GM23338 (cell line): ENCODE data around the gene ESYT2. TPM values are rescaled to one million over a fixed set of nuclear protein-coding genes. Genes with fewer than 3 reads are reported as not detected.

Source experiments
- ATAC-seq: fragments of 200-7000 bp; cut with Tn5 transposase; 3 replicates; pipeline ENCODE4 v1.9.1; 2020
- DNase-seq: peaks from one replicate; pipeline ENCODE4 v3.0.0-alpha.2; 2015; ENCODE audit warnings: low spot score
- H2AFZ ChIP-seq: fragments of 200-600 bp; sonication (generic); 2 replicates; pipeline ENCODE4 v1.8.0; 2016; ENCODE audit warnings: antibody characterized with exemption, mild to moderate bottlenecking, moderate library complexity
- H3F3A ChIP-seq: fragments of 200-600 bp; sonication (generic); replicated peaks from 2 replicates; pipeline ENCODE4 v1.8.0; 2017; ENCODE audit warnings: antibody characterized with exemption, mixed run types, low read depth
- H3K27ac ChIP-seq: fragments of 200-600 bp; sonication (generic); 2 replicates; pipeline ENCODE4 v1.6.1; 2016; ENCODE audit warnings: low read depth
- H3K27me3 ChIP-seq: fragments of 200-600 bp; sonication (generic); 2 replicates; pipeline ENCODE4 v1.8.0; 2016; ENCODE audit warnings: mild to moderate bottlenecking, mixed run types, moderate library complexity; ENCODE audit not compliant: insufficient read depth
- H3K36me3 ChIP-seq: fragments of 200-600 bp; sonication (generic); 2 replicates; pipeline ENCODE4 v1.8.0; 2016; ENCODE audit warnings: mild to moderate bottlenecking; ENCODE audit not compliant: insufficient read depth
- H3K4me1 ChIP-seq: fragments of 200-600 bp; sonication (generic); 2 replicates; pipeline ENCODE4 v1.8.0; 2016; ENCODE audit warnings: mild to moderate bottlenecking, moderate library complexity; ENCODE audit not compliant: insufficient read depth
- H3K4me2 ChIP-seq: fragments of 200-600 bp; sonication (generic); 2 replicates; pipeline ENCODE4 v1.7.1; 2017; ENCODE audit warnings: mixed run types
- H3K4me3 ChIP-seq: fragments of 200-600 bp; sonication (generic); 2 replicates; pipeline ENCODE4 v1.6.1; 2016; ENCODE audit warnings: mixed run types
- H3K79me2 ChIP-seq: fragments of 200-600 bp; sonication (generic); replicated peaks from 2 replicates; pipeline ENCODE4 v1.8.0; 2017; ENCODE audit warnings: mild to moderate bottlenecking; ENCODE audit not compliant: insufficient read depth
- H3K9me2 ChIP-seq: fragments of 200-600 bp; sonication (generic); 2 replicates; pipeline ENCODE4 v1.8.0; 2017; ENCODE audit not compliant: insufficient read depth
- H4K20me1 ChIP-seq: fragments of 200-600 bp; sonication (generic); replicated peaks from 2 replicates; pipeline ENCODE4 v1.8.0; 2017; ENCODE audit warnings: mild to moderate bottlenecking; ENCODE audit not compliant: insufficient read depth
- H3K27ac Mint-ChIP-seq: 2 replicates; pipeline ENCODE4 v1.8.0; 2020; ENCODE audit warnings: inconsistent platforms, mild to moderate bottlenecking, moderate library complexity, mixed read lengths
- H3K27me3 Mint-ChIP-seq: 3 replicates; pipeline ENCODE4 v1.8.0; 2022; ENCODE audit warnings: low read depth, mild to moderate bottlenecking, moderate library complexity, mixed read lengths, inconsistent platforms; ENCODE audit not compliant: insufficient read depth, poor library complexity
- H3K36me3 Mint-ChIP-seq: 3 replicates; pipeline ENCODE4 v1.8.0; 2021; ENCODE audit warnings: low read depth, mild to moderate bottlenecking, inconsistent platforms, moderate library complexity, mixed read lengths
- H3K4me1 Mint-ChIP-seq: 3 replicates; pipeline ENCODE4 v1.8.0; 2020; ENCODE audit warnings: mild to moderate bottlenecking, inconsistent platforms, mixed read lengths
- H3K4me3 Mint-ChIP-seq: 3 replicates; pipeline ENCODE4 v1.8.0; 2021; ENCODE audit warnings: moderate library complexity, mild to moderate bottlenecking, inconsistent platforms, mixed read lengths
- H3K9me3 Mint-ChIP-seq: 3 replicates; pipeline ENCODE4 v1.8.0; 2020; ENCODE audit warnings: moderate library complexity, mild to moderate bottlenecking, inconsistent platforms, mixed read lengths
- CREB1 ChIP-seq: fragments of 250-450 bp; sonication (Bioruptor Pico); IDR thresholded peaks from 2 replicates; pipeline ENCODE4 v1.5.0; 2020; ENCODE audit warnings: low read depth, mild to moderate bottlenecking, moderate library complexity
- NANOG ChIP-seq: IDR thresholded peaks from 2 replicates; pipeline ENCODE4 v1.6.1; 2016; ENCODE audit warnings: antibody characterized with exemption, borderline replicate concordance
- POLR2AphosphoS5 ChIP-seq: IDR thresholded peaks from 2 replicates; pipeline ENCODE4 v1.6.1; 2016; ENCODE audit warnings: antibody characterized with exemption, low read depth
- ZNF331 ChIP-seq: fragments of 250-450 bp; sonication (Bioruptor Pico); IDR thresholded peaks from 2 replicates; pipeline ENCODE4 v1.5.0; 2020; ENCODE audit warnings: low read depth, mild to moderate bottlenecking, moderate library complexity
- polyA plus RNA-seq: library from polyadenylated mRNA; unstranded; fragments of >200 nt; fragmentation: Nextera tagmentation; extraction: Ambion mirVana; gene quantifications from 2 replicates; pipeline ENCODE4 v1.2.1, GENCODE V29; 2016
- total RNA-seq: library from RNA; depleted of rRNA; stranded (reverse); fragments of >200 nt; shearing (Covaris generic); gene quantifications from 2 replicates; pipeline ENCODE4 v1.2.3, GENCODE V29; 2014
- TF ChIP-seq, protein P1 (sequence below): fragments of 250-450 bp; sonication (Bioruptor Pico); IDR thresholded peaks from 2 replicates; pipeline ENCODE4 v1.5.0; 2020; ENCODE audit warnings: mild to moderate bottlenecking, moderate library complexity
- TF ChIP-seq, protein P2 (sequence below): IDR thresholded peaks from 2 replicates; pipeline ENCODE4 v1.6.1; 2016; ENCODE audit warnings: antibody characterized with exemption

Gene ESYT2
- total and polyA plus RNA-seq, 2 experiments from 2014 or later: 9.6 to 52.7 TPM

DNA sequence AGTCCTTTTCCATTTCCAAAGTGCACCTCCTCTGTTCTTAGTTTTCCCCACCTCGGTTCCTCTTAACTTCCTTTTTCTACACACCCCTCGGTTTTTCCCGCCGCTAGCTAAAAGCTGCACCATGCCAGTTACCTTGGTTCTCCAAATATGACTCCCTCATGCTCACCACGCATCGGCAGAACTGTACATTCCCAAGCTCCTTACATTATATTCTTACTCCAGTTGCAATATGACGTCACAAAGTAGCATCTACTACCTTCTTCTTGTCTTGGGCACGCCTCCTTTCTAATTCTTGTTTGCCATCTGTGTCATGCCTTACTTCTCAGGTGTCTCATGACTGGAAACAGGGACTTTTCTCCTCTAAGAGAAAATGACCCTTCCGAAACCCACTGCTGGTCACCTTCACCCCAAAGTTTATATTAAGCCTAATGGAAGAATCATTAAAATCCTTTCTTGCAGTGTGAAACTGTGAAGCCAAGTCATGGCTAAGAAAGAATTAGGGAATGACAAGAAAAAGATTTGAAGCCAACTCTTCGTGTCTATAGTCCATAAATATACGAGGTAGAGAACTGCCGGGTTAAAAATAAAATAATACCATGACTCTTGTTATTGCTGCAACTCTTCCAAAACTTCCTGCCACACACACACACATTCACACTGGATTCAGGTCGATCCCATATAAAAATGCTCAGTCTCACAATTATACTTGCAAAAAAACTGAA lies 1.7 kb downstream of the ESYT2 start:
- Histone ChIP-seq H3K27ac (no peak overlapping the region), H3F3A (peaks cover 11% of the 10 kb centered on the region; the same call in 1 of the 2 replicates), H3K27me3 (peaks cover 36% of the 10 kb centered on the region), H3K9me2 (no peaks in the 10 kb centered on the region), H2AFZ (no peak overlapping the region), H3K4me1 (peaks cover 25% of the 10 kb centered on the region), H3K79me2 (peaks cover 53% of the 10 kb centered on the region), H3K36me3 (no peaks in the 10 kb centered on the region), H4K20me1 (peaks cover 28% of the 10 kb centered on the region), H3K4me2 (peak overlapping the region; percentile 100), H3K4me3 (peak overlapping the region; percentile 81)
- Mint-ChIP-seq H3K4me3 (peak overlapping the region; percentile 80), H3K27me3 (peaks cover 16% of the 10 kb centered on the region), H3K27ac (no peak overlapping the region), H3K9me3 (no peaks in the 10 kb centered on the region; the same call in 2 of the 3 replicates), H3K36me3 (peaks cover 10% of the 10 kb centered on the region), H3K4me1 (peaks cover 29% of the 10 kb centered on the region)
- ATAC-seq (no peak), DNase-seq (no peak)
- no peak for TF ChIP-seq POLR2AphosphoS5
- no peak for TF ChIP-seq ZNF331 (CRISPR knock-in tag)
- TF ChIP-seq CREB1 (CRISPR knock-in tag): peak; percentile 47; the same call in 1 of the 2 replicates
- no peak for TF ChIP-seq NANOG
- TF ChIP-seq, protein P1, sequence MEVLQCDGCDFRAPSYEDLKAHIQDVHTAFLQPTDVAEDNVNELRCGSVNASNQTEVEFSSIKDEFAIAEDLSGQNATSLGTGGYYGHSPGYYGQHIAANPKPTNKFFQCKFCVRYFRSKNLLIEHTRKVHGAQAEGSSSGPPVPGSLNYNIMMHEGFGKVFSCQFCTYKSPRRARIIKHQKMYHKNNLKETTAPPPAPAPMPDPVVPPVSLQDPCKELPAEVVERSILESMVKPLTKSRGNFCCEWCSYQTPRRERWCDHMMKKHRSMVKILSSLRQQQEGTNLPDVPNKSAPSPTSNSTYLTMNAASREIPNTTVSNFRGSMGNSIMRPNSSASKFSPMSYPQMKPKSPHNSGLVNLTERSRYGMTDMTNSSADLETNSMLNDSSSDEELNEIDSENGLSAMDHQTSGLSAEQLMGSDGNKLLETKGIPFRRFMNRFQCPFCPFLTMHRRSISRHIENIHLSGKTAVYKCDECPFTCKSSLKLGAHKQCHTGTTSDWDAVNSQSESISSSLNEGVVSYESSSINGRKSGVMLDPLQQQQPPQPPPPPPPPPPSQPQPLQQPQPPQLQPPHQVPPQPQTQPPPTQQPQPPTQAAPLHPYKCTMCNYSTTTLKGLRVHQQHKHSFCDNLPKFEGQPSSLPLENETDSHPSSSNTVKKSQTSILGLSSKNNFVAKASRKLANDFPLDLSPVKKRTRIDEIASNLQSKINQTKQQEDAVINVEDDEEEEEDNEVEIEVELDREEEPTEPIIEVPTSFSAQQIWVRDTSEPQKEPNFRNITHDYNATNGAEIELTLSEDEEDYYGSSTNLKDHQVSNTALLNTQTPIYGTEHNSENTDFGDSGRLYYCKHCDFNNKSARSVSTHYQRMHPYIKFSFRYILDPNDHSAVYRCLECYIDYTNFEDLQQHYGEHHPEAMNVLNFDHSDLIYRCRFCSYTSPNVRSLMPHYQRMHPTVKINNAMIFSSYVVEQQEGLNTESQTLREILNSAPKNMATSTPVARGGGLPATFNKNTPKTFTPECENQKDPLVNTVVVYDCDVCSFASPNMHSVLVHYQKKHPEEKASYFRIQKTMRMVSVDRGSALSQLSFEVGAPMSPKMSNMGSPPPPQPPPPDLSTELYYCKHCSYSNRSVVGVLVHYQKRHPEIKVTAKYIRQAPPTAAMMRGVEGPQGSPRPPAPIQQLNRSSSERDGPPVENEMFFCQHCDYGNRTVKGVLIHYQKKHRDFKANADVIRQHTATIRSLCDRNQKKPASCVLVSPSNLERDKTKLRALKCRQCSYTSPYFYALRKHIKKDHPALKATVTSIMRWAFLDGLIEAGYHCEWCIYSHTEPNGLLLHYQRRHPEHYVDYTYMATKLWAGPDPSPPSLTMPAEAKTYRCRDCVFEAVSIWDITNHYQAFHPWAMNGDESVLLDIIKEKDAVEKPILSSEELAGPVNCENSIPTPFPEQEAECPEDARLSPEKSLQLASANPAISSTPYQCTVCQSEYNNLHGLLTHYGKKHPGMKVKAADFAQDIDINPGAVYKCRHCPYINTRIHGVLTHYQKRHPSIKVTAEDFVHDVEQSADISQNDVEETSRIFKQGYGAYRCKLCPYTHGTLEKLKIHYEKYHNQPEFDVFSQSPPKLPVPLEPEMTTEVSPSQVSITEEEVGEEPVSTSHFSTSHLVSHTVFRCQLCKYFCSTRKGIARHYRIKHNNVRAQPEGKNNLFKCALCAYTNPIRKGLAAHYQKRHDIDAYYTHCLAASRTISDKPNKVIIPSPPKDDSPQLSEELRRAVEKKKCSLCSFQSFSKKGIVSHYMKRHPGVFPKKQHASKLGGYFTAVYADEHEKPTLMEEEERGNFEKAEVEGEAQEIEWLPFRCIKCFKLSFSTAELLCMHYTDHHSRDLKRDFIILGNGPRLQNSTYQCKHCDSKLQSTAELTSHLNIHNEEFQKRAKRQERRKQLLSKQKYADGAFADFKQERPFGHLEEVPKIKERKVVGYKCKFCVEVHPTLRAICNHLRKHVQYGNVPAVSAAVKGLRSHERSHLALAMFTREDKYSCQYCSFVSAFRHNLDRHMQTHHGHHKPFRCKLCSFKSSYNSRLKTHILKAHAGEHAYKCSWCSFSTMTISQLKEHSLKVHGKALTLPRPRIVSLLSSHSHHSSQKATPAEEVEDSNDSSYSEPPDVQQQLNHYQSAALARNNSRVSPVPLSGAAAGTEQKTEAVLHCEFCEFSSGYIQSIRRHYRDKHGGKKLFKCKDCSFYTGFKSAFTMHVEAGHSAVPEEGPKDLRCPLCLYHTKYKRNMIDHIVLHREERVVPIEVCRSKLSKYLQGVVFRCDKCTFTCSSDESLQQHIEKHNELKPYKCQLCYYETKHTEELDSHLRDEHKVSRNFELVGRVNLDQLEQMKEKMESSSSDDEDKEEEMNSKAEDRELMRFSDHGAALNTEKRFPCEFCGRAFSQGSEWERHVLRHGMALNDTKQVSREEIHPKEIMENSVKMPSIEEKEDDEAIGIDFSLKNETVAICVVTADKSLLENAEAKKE: no peak
- TF ChIP-seq, protein P2, sequence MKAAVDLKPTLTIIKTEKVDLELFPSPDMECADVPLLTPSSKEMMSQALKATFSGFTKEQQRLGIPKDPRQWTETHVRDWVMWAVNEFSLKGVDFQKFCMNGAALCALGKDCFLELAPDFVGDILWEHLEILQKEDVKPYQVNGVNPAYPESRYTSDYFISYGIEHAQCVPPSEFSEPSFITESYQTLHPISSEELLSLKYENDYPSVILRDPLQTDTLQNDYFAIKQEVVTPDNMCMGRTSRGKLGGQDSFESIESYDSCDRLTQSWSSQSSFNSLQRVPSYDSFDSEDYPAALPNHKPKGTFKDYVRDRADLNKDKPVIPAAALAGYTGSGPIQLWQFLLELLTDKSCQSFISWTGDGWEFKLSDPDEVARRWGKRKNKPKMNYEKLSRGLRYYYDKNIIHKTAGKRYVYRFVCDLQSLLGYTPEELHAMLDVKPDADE: no peak
